Measurements from ENCODE around the gene MRAP.

Gene MRAP

DNA sequence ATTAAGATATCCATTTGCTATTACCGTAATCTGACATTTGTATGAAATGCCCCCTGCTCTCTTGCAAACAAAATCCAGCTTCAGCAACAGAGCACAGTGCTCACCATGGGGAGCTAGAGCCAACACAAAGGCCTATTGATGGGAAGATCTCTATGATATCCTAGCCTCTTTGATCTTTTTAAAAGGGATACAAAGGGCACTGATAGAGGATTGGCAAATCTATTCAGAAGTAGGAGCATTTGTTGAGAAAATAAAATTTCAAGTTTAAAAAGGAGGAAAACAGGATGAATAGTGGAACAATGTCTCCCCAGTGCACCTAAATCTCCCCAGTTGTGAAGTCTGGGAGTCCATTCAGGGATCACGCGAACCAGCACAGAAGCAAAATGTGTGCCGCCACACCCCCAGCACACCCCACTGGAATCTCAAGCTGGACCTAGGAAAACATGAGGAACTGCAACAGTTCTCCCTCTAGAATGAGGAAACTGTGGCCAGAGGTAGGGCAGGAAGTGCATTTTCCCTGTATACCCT is 32.2 kb downstream of the MRAP start:
- TF ChIP-seq, protein P1, sequence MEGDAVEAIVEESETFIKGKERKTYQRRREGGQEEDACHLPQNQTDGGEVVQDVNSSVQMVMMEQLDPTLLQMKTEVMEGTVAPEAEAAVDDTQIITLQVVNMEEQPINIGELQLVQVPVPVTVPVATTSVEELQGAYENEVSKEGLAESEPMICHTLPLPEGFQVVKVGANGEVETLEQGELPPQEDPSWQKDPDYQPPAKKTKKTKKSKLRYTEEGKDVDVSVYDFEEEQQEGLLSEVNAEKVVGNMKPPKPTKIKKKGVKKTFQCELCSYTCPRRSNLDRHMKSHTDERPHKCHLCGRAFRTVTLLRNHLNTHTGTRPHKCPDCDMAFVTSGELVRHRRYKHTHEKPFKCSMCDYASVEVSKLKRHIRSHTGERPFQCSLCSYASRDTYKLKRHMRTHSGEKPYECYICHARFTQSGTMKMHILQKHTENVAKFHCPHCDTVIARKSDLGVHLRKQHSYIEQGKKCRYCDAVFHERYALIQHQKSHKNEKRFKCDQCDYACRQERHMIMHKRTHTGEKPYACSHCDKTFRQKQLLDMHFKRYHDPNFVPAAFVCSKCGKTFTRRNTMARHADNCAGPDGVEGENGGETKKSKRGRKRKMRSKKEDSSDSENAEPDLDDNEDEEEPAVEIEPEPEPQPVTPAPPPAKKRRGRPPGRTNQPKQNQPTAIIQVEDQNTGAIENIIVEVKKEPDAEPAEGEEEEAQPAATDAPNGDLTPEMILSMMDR (IDR thresholded peaks at IDR 0.05; ENCODE audit: borderline replicate concordance, insufficient read depth, low read depth, low read length), result no peak
- no peak overlapping the region for H3K4me3 ChIP-seq (ENCODE audit: low read depth, low read length)

DNA sequence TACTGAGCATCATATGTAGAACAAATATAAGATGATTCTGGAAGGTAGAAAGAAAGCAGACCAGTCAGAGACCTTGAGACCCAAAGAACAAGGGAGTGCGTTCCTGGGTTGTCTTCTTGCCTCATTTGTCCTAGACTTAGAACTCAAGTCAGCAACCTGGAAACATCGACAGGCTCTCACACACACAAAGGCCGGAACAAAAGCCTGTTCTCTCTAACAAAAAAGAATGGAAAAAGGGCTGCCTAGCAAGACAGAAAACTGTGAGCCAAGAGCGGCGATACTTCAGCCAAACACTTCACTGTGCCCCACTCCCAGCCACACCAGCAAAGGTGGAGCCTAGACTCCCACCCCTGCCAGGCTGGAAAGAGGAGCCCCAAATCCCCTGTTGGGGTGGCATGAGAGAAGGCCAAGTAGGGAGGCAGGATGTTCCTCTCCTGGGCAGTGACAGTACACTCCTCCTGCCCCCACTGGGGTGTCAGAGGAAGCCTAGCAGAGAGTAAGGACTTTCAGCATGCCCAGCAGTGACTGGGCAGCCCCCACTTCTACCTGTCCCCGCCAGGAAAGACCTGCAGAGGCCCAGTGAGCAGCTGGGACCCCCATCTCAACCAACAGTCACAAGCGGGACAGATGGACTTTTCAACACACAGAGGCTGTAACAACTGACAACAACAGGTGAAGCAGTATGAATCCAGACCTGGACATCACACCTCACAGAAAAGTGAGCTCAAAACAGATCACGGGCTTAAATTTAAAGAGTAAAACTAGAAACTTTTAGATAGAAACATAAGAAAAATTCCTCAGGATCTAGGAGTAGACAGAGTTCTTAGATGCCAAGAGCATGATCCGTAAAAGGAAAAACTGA is 33.0 kb downstream of the MRAP start:
- H3K4me3 ChIP-seq (ENCODE audit: low read depth, low read length), result no peak overlapping the region
- TF ChIP-seq, protein P1 (IDR thresholded peaks at IDR 0.05; ENCODE audit: borderline replicate concordance, insufficient read depth, low read depth, low read length), result no peak

DNA sequence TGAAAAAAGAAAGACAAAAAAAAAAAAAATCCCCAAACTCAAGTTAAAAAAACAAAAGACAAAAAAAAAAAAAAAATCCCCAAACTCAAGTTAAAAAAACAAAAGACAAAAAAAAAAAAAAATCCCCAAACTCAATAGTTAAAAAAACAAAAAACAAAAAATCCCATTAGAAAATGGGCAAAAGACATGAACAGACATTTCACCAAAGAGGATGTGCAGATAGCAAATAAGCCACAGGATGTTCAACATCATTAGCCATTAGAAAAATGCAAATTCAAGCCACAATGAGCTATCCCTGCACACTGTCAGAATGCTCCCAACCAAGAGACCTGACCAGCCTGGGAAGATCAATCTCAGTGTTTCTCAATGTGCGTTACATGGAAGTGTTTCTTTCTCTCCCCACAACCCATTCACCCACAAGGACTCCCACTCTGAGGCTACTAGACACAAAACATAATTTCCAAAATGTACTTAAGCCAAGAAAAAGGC is 33.9 kb downstream of the MRAP start:
- no peak overlapping the region for H3K4me3 ChIP-seq (ENCODE audit: low read depth, low read length)
- TF ChIP-seq, protein P1 (IDR thresholded peaks at IDR 0.05; ENCODE audit: borderline replicate concordance, insufficient read depth, low read depth, low read length), result no peak

DNA sequence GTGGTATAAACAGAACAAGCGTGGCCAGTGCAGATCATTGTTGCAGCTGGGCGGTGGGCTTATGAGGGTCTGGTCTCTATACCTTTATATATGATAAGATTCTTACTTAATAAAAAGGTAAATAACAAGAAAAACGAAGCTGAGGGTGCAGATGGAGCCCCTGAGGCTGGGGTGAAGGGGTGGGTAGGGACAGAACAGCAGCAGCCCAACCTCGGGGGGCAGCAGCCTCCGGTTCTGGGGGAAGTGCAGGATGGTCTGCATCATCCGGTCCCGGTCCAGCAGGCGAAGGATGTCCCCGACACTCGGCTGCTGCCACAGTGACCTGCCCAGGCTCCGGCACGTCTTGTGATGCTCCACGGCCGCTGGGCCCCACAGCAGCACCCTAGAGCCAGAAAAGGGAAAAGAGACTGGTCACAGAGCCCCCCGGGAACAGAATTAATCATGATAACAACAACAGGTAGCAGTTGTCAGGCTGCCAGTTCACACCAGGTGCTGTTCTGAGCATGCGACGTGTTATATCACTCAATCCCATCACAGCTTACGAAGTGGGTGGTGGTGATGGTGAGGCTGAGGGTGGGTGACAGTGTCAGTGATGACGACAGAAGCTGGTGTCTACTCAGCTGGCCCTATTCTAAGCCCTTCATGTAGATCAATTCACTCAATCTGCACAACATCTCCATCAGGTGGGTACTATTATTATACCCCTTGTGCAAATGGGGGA is 35.5 kb downstream of the MRAP start:
- TF ChIP-seq, protein P1 (IDR thresholded peaks at IDR 0.05; ENCODE audit: borderline replicate concordance, insufficient read depth, low read depth, low read length), result no peak
- H3K4me3 ChIP-seq (ENCODE audit: low read depth, low read length), result no peak overlapping the region

DNA sequence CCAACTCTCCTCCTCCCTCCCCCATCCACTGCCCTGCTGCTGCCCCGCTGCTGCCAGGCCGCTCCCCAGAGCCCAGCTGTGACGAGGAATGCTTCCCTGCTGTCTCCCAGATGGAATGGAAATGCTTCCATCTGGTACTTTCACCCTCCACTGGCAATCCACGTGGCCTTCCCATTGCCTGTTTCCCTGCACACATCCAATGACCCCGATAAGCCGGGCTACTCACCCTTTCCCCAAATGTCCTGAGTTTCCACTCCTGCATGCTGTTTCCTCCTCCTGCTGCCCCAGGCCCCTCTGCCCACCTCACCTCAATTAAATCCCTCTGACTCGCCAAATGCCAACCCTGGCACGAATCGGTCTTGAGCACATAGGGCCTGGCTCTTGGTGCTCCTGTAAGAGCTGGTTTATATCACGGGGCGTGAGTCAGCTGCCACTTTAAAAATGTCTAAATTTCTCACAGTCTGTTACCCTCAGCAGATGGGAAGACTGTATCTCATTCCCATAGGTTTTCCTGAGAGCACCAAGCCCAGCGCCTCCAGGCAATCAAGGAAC is 36.4 kb downstream of the MRAP start:
- H3K4me3 ChIP-seq (ENCODE audit: low read depth, low read length), result no peak overlapping the region
- TF ChIP-seq, protein P1 (IDR thresholded peaks at IDR 0.05; ENCODE audit: borderline replicate concordance, insufficient read depth, low read depth, low read length), result no peak

DNA sequence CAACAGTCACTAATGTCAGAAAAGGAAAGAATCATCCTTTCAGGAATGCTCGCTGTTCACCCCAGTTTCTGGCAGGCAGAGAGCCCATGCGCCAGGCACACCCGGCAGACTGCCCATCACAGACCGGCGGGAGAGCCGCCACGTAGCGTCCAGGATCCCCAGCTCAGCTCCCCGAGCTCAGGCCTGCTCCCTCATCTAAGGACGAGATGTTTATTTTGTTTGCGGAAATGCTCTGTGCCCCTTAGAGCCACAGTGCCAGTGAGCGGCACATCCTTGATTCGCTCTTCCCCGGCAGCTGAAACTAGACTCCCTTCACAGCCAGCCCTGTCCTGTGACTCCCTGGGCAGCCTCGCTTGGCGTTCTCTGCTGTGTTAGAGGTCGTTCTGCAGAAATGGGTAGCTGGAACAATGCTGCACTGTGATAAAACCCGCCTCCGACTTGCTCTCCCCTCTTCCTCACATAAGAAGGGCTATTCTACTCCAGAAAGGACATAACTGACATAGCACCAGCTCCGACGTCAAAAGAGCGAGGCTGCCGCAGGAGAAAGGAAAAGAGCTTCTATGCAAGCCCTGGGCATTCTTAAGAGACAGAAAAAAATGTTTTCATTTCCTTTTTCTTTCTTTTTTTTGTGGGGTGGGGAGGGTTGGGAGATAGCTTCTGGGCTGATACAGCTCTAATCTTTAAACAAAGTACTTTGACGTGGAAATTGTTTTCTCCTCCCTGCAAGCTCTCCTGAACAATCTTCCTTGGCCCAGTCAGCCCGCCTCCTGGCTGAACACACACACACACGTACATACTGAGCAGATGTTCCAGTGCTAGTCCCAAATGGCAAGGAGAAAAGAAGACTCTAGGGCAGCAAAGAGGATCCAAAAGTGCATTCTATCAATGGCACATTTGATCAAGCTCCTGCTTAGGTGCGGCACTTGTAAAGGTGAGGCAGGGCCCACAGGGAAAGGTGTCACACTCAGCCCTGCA is 37.2 kb downstream of the MRAP start:
- H3K4me3 ChIP-seq (ENCODE audit: low read depth, low read length), result no peak overlapping the region
- TF ChIP-seq, protein P1 (IDR thresholded peaks at IDR 0.05; ENCODE audit: borderline replicate concordance, insufficient read depth, low read depth, low read length), result no peak
